ENCODE results near the gene PLXNB3. TPM values are rescaled to one million over a fixed set of nuclear protein-coding genes. Genes with fewer than 3 reads are reported as not detected.

PLXNB3 gene
- total RNA-seq, 1 experiment from 2014 or later, result 14.3 TPM

GRCh38 chrX:153739754-153740486 lies 24.1 kb upstream of the PLXNB3 start:
- no peak for TF ChIP-seq SIN3A (IDR thresholded peaks at IDR 0.05; ENCODE audit: borderline replicate concordance, insufficient read depth, low read depth, low read length)
- TF ChIP-seq TCF7L2 (IDR thresholded peaks at IDR 0.05; ENCODE audit: low read depth, low read length), result no peak
- no peak for TF ChIP-seq REST (IDR thresholded peaks at IDR 0.05; ENCODE audit: insufficient read depth in 1 of 2, low read depth in 2 of 2, low read length in 1 of 2)
- no peak for TF ChIP-seq CTCF (IDR thresholded peaks at IDR 0.05)
- no peak for TF ChIP-seq POLR2AphosphoS5 (IDR thresholded peaks at IDR 0.05; ENCODE audit: low read depth, low read length)
- BruUV-seq (replicated peaks), result no TSS peak
- Histone ChIP-seq H3K9me3 (ENCODE audit: control insufficient read depth, insufficient read depth, low read depth, low read length) (no peaks in the 10 kb centered on the region), H3K27ac (ENCODE audit: low read length) (no peak overlapping the region), H3K4me3 (ENCODE audit: low read depth in 2 of 2, low read length in 2 of 2) (no peak overlapping the region), H3K4me1 (ENCODE audit: control insufficient read depth, insufficient read depth, low read length) (no peaks in the 10 kb centered on the region), H3K36me3 (ENCODE audit: control insufficient read depth, insufficient read depth, low read length) (no peaks in the 10 kb centered on the region), H3K27me3 (ENCODE audit: control insufficient read depth, insufficient read depth, low read length) (no peaks in the 10 kb centered on the region)
- ATAC-seq (peak; percentile 35; the same call in 1 of the 2 replicates), DNase-seq (ENCODE audit: low read depth, low spot score) (no peak)
- ChIA-PET POLR2A (no interaction called here), CTCF (no interaction called here)
- in situ Hi-C loops (cut with HindIII; ENCODE audit: low pct_unique_long_range_greater_than_20kb, low sequenced_read_pairs), result no loop called here
- intact Hi-C loops (cut with micrococcal nuclease; ENCODE audit: unreplicated experiment), result no loop called here

- ChIA-PET CTCF (no interaction called here), POLR2A (no interaction called here)
- BruUV-seq (replicated peaks), result no TSS peak
- Histone ChIP-seq H3K4me3 (ENCODE audit: low read depth in 2 of 2, low read length in 2 of 2) (no peak overlapping the region), H3K27me3 (ENCODE audit: control insufficient read depth, insufficient read depth, low read length) (no peaks in the 10 kb centered on the region), H3K9me3 (ENCODE audit: control insufficient read depth, insufficient read depth, low read depth, low read length) (no peaks in the 10 kb centered on the region), H3K27ac (ENCODE audit: low read length) (no peak overlapping the region), H3K36me3 (ENCODE audit: control insufficient read depth, insufficient read depth, low read length) (no peaks in the 10 kb centered on the region), H3K4me1 (ENCODE audit: control insufficient read depth, insufficient read depth, low read length) (no peaks in the 10 kb centered on the region)
- in situ Hi-C loops (cut with HindIII; ENCODE audit: low pct_unique_long_range_greater_than_20kb, low sequenced_read_pairs) (no loop called here), intact Hi-C loops (cut with micrococcal nuclease; ENCODE audit: unreplicated experiment) (no loop called here)
- ATAC-seq, result no peak
- TF ChIP-seq TCF7L2 (IDR thresholded peaks at IDR 0.05; ENCODE audit: low read depth, low read length), result no peak
- no peak for TF ChIP-seq SIN3A (IDR thresholded peaks at IDR 0.05; ENCODE audit: borderline replicate concordance, insufficient read depth, low read depth, low read length)
- no peak for TF ChIP-seq CTCF (IDR thresholded peaks at IDR 0.05)
- no peak for TF ChIP-seq POLR2AphosphoS5 (IDR thresholded peaks at IDR 0.05; ENCODE audit: low read depth, low read length)
- TF ChIP-seq REST (IDR thresholded peaks at IDR 0.05; ENCODE audit: insufficient read depth in 1 of 2, low read depth in 2 of 2, low read length in 1 of 2), result no peak
- DNase-seq (ENCODE audit: low read depth, low spot score), result no peak
Measured at GRCh38 chrX:153740631-153741222, 23.3 kb upstream of the PLXNB3 start.
